NCI-H345 treated with DMSO at 0.1 percent for 48 hours (cell line): Measurements from ENCODE around the gene MED12L.
"Not testable (repeated sequence)": the region's sequence is repeated elsewhere in the genome, so short reads cannot be mapped to it uniquely, and the experiment has no call there.

Experiments
- DNase-seq: peaks from one replicate; lab custom pipeline; 2025; ENCODE audit not compliant: unreplicated experiment; lab: John Stamatoyannopoulos, UW

Gene MED12L, protein sequence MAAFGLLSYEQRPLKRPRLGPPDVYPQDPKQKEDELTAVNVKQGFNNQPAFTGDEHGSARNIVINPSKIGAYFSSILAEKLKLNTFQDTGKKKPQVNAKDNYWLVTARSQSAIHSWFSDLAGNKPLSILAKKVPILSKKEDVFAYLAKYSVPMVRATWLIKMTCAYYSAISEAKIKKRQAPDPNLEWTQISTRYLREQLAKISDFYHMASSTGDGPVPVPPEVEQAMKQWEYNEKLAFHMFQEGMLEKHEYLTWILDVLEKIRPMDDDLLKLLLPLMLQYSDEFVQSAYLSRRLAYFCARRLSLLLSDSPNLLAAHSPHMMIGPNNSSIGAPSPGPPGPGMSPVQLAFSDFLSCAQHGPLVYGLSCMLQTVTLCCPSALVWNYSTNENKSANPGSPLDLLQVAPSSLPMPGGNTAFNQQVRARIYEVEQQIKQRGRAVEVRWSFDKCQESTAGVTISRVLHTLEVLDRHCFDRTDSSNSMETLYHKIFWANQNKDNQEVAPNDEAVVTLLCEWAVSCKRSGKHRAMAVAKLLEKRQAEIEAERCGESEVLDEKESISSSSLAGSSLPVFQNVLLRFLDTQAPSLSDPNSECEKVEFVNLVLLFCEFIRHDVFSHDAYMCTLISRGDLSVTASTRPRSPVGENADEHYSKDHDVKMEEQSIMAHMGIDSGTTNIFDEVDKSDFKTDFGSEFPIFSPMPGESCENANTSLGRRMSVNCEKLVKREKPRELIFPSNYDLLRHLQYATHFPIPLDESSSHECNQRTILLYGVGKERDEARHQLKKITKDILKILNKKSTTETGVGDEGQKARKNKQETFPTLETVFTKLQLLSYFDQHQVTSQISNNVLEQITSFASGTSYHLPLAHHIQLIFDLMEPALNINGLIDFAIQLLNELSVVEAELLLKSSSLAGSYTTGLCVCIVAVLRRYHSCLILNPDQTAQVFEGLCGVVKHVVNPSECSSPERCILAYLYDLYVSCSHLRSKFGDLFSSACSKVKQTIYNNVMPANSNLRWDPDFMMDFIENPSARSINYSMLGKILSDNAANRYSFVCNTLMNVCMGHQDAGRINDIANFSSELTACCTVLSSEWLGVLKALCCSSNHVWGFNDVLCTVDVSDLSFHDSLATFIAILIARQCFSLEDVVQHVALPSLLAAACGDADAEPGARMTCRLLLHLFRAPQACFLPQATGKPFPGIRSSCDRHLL (N-terminal part only)

DNA sequence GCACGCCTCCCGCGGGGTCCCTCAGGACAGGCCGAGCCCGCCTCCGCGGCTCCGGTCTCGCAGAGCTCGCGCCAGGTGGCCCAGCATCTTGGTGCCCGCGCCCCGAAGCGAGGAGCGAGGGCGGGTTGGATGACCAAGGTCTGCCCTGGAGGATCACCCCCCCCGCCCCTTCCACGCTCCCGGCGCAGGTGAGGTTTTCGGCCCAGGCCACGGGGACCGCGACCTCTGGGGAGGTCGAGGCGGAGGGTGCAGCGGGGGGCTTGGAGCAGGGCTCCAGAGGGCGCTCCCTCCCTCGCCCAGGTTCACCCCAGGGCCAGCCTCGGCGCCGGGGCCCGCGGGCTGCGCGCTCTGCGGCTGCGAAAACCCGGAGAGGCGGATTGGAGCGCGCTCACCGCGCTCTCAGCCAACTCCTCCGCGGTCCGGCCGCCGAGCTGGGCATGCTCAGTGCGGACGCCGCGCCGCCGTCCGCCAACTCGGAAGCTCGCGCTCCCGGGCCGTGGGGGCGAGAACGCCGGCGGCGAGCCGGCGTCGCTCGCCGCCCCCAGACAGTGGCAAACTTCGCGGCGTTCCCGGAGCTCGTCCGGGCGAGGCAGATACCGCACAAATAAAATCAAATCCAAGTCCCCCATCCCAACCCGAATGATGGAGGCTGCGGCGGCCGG is at the start of gene MED12L:
Gene MED12L, plus strand, starts transcription at position 438 of the 662 bp plus-strand sequence. CDS start 1,263 bp downstream, outside the sequence.
- DNase-seq = peak; percentile 22

DNA sequence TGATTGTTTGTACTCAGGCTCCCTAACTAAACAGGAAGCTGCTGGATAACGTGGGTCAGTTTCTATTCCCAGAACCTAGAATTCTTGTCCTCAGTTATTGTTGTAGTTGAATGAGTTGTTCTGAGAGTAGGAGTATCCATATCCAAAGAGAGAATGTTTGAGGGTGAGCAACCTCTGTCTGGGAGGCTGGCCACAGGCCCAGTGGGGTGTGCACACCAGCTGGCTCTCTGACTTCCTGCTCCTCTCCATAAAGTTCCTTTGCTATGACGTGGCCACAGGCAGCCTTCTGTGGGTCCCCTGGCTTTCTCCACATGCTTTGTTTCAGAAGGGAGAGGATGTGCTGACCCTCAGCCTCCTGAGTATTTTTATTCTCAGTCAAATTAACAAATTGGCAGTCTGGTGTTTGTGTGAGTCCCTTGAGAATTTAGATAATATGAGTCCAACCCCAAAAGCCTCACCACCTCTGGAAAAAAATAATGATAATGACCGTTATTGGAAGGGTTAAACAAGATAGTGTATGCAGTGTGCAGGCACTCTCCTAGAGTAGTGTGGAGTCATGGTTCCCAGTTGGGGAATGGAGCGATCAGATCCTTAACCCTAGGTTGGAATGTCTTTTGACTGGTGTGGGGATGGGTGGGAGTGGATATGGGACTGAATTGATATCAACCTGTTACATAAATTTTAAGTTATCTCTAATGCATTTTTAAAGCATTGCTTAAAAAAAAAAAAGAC is 47.6 kb upstream of the MED12L start:
- DNase-seq = no peak

- no peak for DNase-seq
Observed at GRCh38 chr3:151044706-151045105, 40.8 kb upstream of the MED12L start.

DNA sequence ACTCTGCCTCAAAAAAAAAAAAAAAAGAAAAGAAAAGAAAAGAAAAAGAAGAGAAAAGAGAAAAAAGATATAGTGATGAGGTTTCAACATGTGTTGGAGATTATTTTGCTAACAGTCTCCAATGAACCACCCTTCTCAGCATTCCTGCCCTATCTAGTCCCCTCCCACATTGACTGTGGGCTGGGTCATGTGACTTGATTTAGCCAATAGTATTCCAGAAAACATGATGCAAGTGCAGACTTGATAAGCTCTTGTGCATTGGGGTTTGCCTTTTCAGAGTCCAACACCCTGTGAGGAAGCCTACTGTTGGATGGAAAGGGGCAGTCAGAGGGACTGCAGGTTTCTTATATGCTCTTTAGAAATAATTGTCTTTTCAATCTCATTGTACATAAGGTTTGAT is 37.8 kb upstream of the MED12L start:
- no peak for DNase-seq

DNA sequence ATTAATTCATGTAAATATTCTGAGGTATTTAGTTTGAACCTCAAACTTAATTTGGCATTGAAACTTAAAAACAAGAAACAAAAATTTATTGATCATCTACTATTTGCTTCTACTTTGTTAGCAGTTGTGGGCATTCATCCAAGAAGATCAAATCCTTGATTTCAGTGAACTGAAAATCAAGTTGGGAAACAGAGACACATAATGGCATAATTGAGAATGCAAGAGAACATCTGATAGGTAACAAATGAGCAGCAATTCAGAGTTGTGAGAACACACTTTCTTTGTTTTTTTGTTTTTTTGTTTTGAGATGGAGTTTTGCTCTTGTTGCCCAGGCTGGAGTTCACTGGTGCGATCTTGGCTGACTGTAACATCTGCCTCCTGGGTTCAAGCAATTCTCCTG is 33.9 kb upstream of the MED12L start:
- DNase-seq = no peak

DNA sequence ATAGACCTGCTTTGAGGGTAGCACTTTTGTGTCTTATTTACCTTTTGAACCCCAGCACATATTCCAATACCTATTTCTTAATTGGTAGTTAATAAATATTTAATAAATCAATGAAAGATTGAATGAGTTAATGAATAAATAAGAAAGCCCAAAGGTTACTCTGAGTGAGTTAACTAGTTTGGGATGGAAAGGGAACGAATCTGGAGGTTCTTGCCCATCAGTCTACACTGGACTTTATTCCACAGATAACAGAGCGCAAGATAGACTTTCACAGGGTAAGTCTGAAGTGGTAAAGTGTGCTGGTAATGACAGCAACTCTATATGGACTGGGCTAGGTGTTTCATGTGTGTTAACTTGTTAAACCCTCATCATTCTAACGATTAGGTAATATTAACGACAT is 33.1 kb upstream of the MED12L start:
- DNase-seq = no peak

DNA sequence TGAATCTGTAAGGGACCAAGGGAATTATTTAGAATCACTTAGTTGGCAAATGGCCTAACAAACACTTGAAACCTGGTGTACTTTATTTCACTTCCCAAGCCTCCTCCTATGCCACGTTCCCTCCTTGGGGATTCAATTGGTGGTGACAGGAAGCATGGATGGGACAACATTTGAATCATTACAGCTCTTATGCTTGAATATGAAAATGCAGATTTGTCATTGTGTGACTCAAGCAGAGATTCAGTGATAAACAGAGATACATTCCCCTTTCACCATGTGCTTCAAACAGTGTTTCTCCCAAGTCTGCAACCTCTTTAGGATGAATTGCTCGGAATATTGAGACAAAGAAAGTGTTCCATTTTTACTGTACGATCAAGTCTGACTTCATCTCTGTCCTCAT is 32.7 kb upstream of the MED12L start:
- no peak for DNase-seq

DNA sequence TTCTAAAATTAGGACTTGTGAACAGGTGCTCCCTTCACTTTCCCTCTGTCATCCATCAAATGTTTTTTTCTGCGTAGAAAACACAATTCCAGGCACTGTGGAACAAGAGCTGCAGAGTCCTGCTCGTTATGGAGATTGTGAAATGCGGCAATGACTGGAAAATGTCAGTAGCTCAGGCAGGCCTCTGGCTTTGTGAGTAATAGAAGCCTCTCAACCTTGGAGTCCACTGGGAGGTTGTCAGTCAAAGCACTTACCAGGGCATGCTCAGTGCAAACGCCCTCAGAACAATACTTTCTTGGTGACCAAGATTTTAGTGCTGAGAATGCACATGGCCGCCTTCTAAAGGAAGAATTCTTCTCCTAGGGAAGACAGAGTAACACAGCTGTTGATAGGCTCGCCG is 26.7 kb upstream of the MED12L start:
- no peak for DNase-seq

- no peak for DNase-seq
Observed at GRCh38 chr3:151062611-151063010, 22.9 kb upstream of the MED12L start.

DNA sequence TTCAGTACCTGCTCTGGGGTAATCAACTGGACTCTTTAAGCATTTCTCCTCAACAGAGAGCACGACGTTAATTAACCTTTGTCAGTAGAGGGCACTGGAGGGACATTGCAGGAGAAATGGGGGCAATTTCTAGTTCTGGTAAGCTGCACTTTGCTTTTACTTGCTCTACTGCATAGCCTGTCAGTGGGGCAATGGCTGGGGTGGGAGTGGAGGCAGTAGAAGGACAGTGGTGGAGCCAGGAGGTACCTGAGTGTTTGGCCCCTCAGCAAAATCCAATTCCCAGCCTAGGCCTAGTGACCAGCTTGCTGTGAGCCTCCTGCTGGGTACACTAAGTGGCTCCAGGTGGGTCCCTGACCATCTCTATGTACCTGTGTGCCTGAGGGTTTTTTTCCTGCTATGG is 18.3 kb upstream of the MED12L start:
- no peak for DNase-seq

DNA sequence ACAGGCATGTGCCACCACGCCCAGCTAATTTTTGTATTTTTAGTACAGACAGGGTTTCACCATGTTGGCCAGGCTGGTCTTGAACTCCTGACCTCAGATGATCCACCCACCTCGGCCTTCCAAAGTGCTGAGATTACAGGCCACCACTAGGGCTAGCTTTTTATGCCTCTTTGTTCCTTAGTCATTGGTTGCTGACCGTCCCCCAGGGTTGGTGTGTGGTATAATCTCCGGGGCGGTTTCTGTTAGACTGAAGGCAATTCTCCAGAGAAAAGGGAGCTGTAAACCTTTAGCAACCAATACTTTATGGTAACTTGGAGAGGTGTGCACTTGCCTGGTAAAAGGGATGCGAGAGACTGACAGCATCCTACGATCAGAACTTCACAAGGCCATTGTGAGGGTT is 12.6 kb upstream of the MED12L start:
- DNase-seq = not testable (repeated sequence)

DNA sequence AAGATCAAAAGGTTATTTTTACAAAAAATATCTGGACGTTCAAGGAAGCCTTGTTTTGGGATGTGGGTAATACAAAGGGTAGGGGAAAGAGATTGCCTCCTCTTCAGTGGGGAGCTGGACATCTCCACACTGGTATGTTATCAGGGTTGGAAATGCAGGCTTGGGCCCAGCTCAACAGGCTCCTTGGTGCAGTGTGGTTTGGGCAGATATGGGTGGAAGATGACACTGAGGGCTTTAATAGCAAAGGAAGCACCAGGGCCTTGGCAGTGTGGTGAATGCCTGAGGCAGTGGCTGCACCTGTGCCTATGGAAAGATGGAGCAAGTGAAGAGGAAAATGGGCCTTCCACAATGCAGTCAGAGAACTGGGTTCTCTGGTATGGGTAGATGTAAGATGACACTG is 11.2 kb upstream of the MED12L start:
- no peak for DNase-seq

DNA sequence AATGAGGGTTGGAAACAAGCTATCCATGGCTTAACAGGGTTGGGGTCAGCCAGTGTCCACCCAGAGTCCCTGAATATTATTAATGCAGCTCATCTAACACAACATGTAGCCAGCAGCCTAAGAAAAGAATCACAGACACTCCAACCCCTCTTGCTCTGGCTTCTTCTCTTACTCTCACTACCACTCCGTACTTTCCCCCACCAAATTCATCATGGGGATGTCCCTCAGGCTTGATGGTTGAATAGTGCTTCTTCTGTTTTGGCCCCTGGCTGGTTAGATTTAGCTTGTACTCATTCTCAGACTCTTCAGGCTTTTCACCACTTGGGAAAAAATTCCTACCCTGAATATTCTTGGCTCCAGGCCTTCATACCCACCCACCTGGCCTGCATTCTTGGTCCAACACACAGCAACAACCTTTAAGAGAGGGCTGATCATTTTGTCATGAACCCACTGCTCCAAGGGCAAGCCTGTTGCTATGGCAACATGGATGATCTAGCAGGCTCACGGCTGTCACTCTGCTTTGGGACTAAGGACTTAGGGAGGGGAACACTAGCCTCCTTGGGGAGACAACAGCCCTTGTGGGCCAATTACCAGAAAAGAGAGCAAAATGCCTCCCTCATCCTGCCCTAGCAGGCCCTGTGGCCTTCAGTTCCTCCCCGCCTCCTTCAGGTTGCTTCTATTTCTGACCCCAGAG is 9.4 kb upstream of the MED12L start:
- no peak for DNase-seq

GRCh38 chr3:151076626-151077025 is 8.8 kb upstream of the MED12L start:
- no peak for DNase-seq

- DNase-seq = not testable (repeated sequence)
Observed at GRCh38 chr3:151081082-151081481, 4.4 kb upstream of the MED12L start.

DNA sequence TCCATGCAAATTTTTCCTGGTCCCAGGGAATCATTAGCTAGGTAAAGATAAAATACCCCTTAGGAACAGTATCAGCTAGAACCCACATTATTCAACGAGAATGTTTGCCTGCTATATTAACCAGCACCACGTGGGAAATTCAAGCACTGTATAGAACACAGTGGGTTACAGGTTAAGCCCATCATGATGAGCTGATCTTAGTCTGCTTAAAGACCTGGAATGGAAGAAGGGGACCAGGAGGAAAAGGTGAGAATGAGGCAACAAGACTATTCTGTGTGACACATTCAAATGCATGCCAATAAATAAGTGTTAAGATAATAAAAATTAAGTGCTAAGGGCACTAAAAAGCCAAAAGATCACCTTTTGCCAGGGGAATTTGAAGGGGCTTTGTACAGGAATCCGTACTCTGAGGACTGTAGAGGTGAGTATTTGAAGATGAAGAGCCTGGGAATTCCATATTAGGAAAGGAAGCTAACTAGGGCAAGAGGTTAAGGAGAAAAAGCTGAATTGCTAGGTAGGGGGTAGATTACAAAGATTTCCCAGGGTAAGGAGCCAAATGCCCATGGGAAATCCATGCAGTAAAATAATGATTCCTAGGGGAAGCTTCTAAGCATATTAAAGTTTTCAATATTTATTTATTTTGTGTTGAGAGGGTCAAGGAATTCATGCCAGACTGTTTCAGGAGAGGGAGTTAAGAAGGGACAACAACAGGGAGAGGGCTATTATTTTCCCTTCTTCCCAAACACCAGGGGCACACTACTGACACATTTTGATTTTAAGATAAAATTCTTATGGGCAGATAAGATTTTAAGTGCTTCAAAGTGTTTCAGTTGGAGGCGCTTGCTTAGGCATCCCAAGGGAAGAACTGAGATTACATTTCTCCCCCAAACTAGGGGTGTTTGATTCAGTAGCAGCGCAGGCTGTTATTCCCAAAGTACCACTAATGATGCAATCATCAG is 2.3 kb upstream of the MED12L start:
- DNase-seq = no peak

DNA sequence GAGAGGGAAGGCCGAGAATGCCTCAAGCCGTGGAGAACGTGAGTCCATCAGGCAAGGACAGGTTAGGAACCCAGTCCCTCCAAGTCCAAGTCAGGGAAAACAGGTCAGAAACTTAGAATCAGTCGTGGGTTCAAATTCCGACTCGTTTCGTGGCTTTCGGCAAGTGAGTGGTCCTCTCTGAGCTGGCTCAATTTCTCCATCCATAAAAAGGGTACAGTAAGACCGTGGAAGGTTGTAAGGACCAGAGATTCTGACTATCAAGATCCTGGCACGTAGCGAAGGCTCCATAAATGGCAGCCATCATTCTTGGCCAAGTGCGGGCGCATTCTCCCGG is 604 bp upstream of the MED12L start:
- no peak for DNase-seq

- no peak for DNase-seq
Observed at GRCh38 chr3:151085889-151086483, 522 bp downstream of the MED12L start.
